ENCODE data around the gene MINDY3. TPM values are rescaled to one million over a fixed set of nuclear protein-coding genes. Genes with fewer than 3 reads are reported as not detected.

The MINDY3 gene
- total RNA-seq, 1 donor from 2014 or later: 23.9 TPM

DNA sequence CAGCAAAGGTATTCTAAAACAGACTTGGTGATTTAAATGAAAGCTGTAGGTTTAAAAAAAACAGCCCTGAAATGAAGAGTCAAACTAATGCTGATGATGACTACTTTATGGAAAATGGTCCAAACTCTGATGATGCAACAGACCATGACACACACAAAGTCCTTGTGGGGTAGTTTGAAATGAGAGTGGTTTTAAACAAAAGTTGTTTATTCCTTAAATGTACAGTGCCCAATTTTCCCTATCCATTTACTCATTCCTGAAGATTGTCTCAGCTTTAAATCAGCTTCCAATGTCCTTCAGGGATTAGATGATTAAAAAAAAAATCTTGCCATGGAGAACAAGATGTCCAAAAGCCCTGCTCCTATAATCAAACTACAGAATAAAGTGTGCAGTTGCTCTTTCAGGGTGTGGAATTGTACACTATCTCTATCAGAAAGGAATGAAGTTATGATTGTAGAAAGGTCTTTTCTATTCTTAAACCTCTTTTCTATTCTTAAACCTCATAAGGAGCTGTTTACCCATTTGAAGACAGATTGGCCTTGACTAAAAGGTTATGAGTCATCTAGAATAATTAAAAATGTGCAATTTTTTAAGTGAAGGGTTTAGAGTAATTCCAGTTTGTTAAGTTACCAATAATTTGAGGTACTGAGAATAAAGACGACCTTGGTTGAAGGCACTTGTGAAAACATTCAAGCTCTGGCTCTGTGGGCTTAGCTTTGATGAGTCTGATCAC, 70.3 kb downstream of the MINDY3 start:
- peaks cover 13% of the 10 kb centered on the region for H3K4me1 Mint-ChIP-seq (ENCODE audit: low read depth)
- H3K27ac Mint-ChIP-seq (ENCODE audit: unreplicated experiment): no peak overlapping the region
- H3K27me3 Mint-ChIP-seq (ENCODE audit: low read depth): no peaks in the 10 kb centered on the region
- no peak for DNase-seq (ENCODE audit: low spot score)
- no peak overlapping the region for H3K4me3 Mint-ChIP-seq (ENCODE audit: unreplicated experiment)
- H3K9me3 Mint-ChIP-seq (ENCODE audit: low read depth): no peaks in the 10 kb centered on the region
- TF ChIP-seq, protein P1, sequence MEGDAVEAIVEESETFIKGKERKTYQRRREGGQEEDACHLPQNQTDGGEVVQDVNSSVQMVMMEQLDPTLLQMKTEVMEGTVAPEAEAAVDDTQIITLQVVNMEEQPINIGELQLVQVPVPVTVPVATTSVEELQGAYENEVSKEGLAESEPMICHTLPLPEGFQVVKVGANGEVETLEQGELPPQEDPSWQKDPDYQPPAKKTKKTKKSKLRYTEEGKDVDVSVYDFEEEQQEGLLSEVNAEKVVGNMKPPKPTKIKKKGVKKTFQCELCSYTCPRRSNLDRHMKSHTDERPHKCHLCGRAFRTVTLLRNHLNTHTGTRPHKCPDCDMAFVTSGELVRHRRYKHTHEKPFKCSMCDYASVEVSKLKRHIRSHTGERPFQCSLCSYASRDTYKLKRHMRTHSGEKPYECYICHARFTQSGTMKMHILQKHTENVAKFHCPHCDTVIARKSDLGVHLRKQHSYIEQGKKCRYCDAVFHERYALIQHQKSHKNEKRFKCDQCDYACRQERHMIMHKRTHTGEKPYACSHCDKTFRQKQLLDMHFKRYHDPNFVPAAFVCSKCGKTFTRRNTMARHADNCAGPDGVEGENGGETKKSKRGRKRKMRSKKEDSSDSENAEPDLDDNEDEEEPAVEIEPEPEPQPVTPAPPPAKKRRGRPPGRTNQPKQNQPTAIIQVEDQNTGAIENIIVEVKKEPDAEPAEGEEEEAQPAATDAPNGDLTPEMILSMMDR (IDR thresholded peaks at IDR 0.05): no peak
- peaks cover 18% of the 10 kb centered on the region for H3K36me3 Mint-ChIP-seq (ENCODE audit: low read depth)

- H3K9me3 Mint-ChIP-seq (ENCODE audit: low read depth): no peaks in the 10 kb centered on the region
- no peak for DNase-seq (ENCODE audit: low spot score)
- TF ChIP-seq, protein P1 (IDR thresholded peaks at IDR 0.05): no peak
- H3K27ac Mint-ChIP-seq (ENCODE audit: unreplicated experiment): no peak overlapping the region
- H3K27me3 Mint-ChIP-seq (ENCODE audit: low read depth): no peaks in the 10 kb centered on the region
- no peak overlapping the region for H3K4me3 Mint-ChIP-seq (ENCODE audit: unreplicated experiment)
- peaks cover 20% of the 10 kb centered on the region for H3K36me3 Mint-ChIP-seq (ENCODE audit: low read depth)
- H3K4me1 Mint-ChIP-seq (ENCODE audit: low read depth): peaks cover 11% of the 10 kb centered on the region
Observed at GRCh38 chr10:15787426-15787825, 72.9 kb downstream of the MINDY3 start.

DNA sequence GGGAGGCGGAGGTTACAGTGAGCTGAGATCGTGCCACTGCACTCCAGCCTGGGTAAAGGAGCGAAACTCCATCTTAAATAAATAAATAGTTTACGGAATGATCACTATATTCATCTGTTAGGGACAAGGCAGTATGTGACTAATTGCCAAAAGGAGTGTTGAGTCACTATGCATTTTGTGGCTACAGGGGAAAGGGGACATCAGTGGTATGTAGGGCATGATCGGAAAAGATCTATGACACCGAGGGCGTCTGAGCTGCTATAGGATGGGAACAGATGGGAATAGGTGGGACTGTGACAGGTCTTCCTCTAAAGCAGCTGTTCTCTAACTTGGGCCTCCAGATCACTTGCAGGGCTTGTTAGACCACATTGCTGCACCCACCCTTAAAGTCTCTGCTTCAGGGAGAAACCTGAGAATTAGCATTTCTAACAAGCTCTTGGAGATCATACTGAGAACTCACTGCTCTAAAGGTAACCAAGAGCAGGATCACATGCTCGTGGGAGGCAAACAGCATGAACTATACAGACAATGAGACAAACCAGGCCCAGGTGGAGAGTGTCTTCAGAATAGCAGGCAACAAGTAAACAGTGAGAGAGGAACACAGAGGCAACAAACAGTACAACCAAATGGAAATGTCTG, 75.5 kb downstream of the MINDY3 start:
- H3K36me3 Mint-ChIP-seq (ENCODE audit: low read depth): peaks cover 21% of the 10 kb centered on the region
- no peaks in the 10 kb centered on the region for H3K9me3 Mint-ChIP-seq (ENCODE audit: low read depth)
- H3K4me3 Mint-ChIP-seq (ENCODE audit: unreplicated experiment): no peak overlapping the region
- no peak for DNase-seq (ENCODE audit: low spot score)
- no peaks in the 10 kb centered on the region for H3K27me3 Mint-ChIP-seq (ENCODE audit: low read depth)
- no peaks in the 10 kb centered on the region for H3K4me1 Mint-ChIP-seq (ENCODE audit: low read depth)
- TF ChIP-seq, protein P1 (IDR thresholded peaks at IDR 0.05): no peak
- H3K27ac Mint-ChIP-seq (ENCODE audit: unreplicated experiment): no peak overlapping the region

GRCh38 chr10:15783941-15784636, 76.2 kb downstream of the MINDY3 start:
- Mint-ChIP-seq H3K9me3 (ENCODE audit: low read depth) (no peaks in the 10 kb centered on the region), H3K27ac (ENCODE audit: unreplicated experiment) (no peak overlapping the region), H3K4me1 (ENCODE audit: low read depth) (no peaks in the 10 kb centered on the region), H3K4me3 (ENCODE audit: unreplicated experiment) (no peak overlapping the region), H3K27me3 (ENCODE audit: low read depth) (no peaks in the 10 kb centered on the region), H3K36me3 (ENCODE audit: low read depth) (peaks cover 23% of the 10 kb centered on the region)
- TF ChIP-seq, protein P1 (IDR thresholded peaks at IDR 0.05): no peak
- DNase-seq (ENCODE audit: low spot score): no peak

DNA sequence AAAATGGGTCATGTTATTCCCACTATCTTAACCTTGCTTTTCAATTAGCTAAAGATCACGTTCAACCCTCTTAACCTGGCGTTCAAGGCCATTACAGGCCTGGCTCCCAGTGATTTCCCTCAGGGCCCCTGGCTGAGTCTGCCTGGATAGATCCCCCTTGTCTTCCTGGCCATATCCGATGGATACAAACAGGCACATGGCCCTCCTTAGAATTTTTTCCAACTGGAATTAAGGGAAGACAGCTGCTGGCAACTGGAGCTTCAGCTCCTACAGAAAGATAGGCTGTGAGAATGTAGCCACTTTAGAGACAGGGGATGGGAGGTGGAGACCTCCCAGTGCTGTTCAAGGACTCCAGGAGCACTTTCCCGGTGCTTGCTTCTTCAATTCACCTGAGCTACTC, 77.5 kb downstream of the MINDY3 start:
- Mint-ChIP-seq H3K27me3 (ENCODE audit: low read depth) (no peaks in the 10 kb centered on the region), H3K36me3 (ENCODE audit: low read depth) (peaks cover 28% of the 10 kb centered on the region), H3K4me3 (ENCODE audit: unreplicated experiment) (no peak overlapping the region), H3K9me3 (ENCODE audit: low read depth) (no peaks in the 10 kb centered on the region), H3K27ac (ENCODE audit: unreplicated experiment) (no peak overlapping the region), H3K4me1 (ENCODE audit: low read depth) (no peaks in the 10 kb centered on the region)
- TF ChIP-seq, protein P1 (IDR thresholded peaks at IDR 0.05): no peak
- DNase-seq (ENCODE audit: low spot score): no peak

Data from chondrocyte (in vitro differentiated cells).